IMR-90 (cell line): ENCODE measurements around the gene ING5.

Experiments
- BHLHE40 ChIP-seq: fragments of 150-350 bp; IDR thresholded peaks from 2 replicates; pipeline ENCODE4 v1.6.1; 2016; ENCODE audit warnings: mild to moderate bottlenecking, low read depth, low read length
- CEBPB ChIP-seq: IDR thresholded peaks from 2 replicates; pipeline ENCODE4 v1.6.1; 2012; ENCODE audit warnings: low read depth, low read length, improper control_type of control experiment
- CTCF ChIP-seq: conservative IDR thresholded peaks from 2 replicates; pipeline ENCODE4 v1.5.1; 2012; ENCODE audit warnings: mild to moderate bottlenecking, low read depth, low read length, improper control_type of control experiment
- ELK1 ChIP-seq: fragments of 150-350 bp; IDR thresholded peaks from 2 replicates; pipeline ENCODE4 v1.6.1; 2016; ENCODE audit warnings: low read depth, mild to moderate bottlenecking, low read length, moderate library complexity, borderline replicate concordance
- MAZ ChIP-seq: IDR thresholded peaks from 2 replicates; pipeline ENCODE4 v1.6.1; 2012; ENCODE audit warnings: low read depth, mild to moderate bottlenecking, low read length, improper control_type of control experiment, moderate library complexity, borderline replicate concordance
- MXI1 ChIP-seq: IDR thresholded peaks from 2 replicates; pipeline ENCODE4 v1.6.1; 2012; ENCODE audit warnings: low read depth, mild to moderate bottlenecking, low read length, moderate library complexity, borderline replicate concordance
- NFE2L2 ChIP-seq: fragments of 150-350 bp; IDR thresholded peaks from 2 replicates; pipeline ENCODE4 v1.6.1; 2016; ENCODE audit warnings: low read depth, mild to moderate bottlenecking, low read length
- POLR2A ChIP-seq: IDR thresholded peaks from 2 replicates; pipeline ENCODE4 v1.6.1; 2012; ENCODE audit warnings: mild to moderate bottlenecking, low read depth, low read length
- RAD21 ChIP-seq: IDR thresholded peaks from 2 replicates; pipeline ENCODE4 v1.6.1; 2012; ENCODE audit warnings: low read length, improper control_type of control experiment
- RCOR1 ChIP-seq: IDR thresholded peaks from 2 replicates; pipeline ENCODE4 v1.6.1; 2012; ENCODE audit warnings: mild to moderate bottlenecking, low read length, improper control_type of control experiment; ENCODE audit not compliant: insufficient replicate concordance
- RFX5 ChIP-seq: IDR thresholded peaks from 2 replicates; pipeline ENCODE4 v1.8.0; 2012; ENCODE audit warnings: low read depth, mild to moderate bottlenecking, low read length, moderate library complexity

DNA sequence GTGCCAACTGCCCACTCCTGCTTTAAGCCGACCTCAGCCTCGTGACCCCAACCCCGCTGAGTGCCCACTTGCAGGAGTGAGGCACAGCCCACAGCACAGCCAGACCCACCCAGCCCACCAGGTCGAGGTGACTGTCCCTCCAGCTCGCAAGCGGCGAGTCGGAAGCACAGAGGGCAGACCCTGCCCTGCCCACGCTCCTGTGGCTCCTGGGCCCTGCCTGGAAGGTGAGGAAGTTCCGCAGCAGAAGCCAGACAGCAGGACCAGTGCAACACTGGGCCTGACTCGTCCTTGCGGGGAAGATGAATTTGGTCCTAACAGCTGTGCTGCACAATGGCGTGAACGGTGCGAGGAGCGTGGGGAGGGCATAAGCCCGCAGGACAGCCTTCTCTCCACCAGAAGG, 25.2 kb upstream of the ING5 start:
- TF ChIP-seq CTCF (no peak), POLR2A (no peak), CEBPB (no peak), BHLHE40 (no peak), NFE2L2 (no peak), MXI1 (no peak), ELK1 (no peak), MAZ (no peak), RCOR1 (no peak), RAD21 (no peak), RFX5 (no peak)
